Fibroblast of peridontal ligament (primary cell): Measurements from ENCODE around the gene TSSC4.

Source experiments
- DNase-seq: peaks from one replicate; pipeline ENCODE4 v3.0.0-alpha.2; 2010; ENCODE audit errors: extremely low read depth

TSSC4 gene

GRCh38 chr11:2400762-2401435 lies 349 bp downstream of the TSSC4 start:
- DNase-seq = no peak

GRCh38 chr11:2401436-2401984 lies 960 bp downstream of the TSSC4 start:
- no peak for DNase-seq

- DNase-seq = no peak
Measured at GRCh38 chr11:2402106-2402505, 1.6 kb downstream of the TSSC4 start.

- DNase-seq = no peak
Measured at GRCh38 chr11:2402890-2403645, 2.5 kb downstream of the TSSC4 start.

GRCh38 chr11:2404735-2405196 lies 4.2 kb downstream of the TSSC4 start:
- DNase-seq = no peak

- no peak for DNase-seq
Measured at GRCh38 chr11:2406451-2406850, 5.9 kb downstream of the TSSC4 start.

- DNase-seq = no peak
Measured at GRCh38 chr11:2406878-2407410, 6.4 kb downstream of the TSSC4 start.

GRCh38 chr11:2408671-2409070 lies 8.1 kb downstream of the TSSC4 start:
- DNase-seq = no peak

- DNase-seq = no peak
Measured at GRCh38 chr11:2409126-2409525, 8.6 kb downstream of the TSSC4 start.

GRCh38 chr11:2409611-2410468 lies 9.3 kb downstream of the TSSC4 start:
- no peak for DNase-seq

- no peak for DNase-seq
Measured at GRCh38 chr11:2410616-2411015, 10.1 kb downstream of the TSSC4 start.

GRCh38 chr11:2411446-2412305 lies 11.1 kb downstream of the TSSC4 start:
- DNase-seq = no peak

GRCh38 chr11:2412323-2412722 lies 11.8 kb downstream of the TSSC4 start:
- DNase-seq = no peak

GRCh38 chr11:2413742-2414579 lies 13.4 kb downstream of the TSSC4 start:
- no peak for DNase-seq

GRCh38 chr11:2414616-2415015 lies 14.1 kb downstream of the TSSC4 start:
- no peak for DNase-seq

GRCh38 chr11:2415171-2415570 lies 14.6 kb downstream of the TSSC4 start:
- DNase-seq = no peak

GRCh38 chr11:2415601-2416380 lies 15.2 kb downstream of the TSSC4 start:
- no peak for DNase-seq

GRCh38 chr11:2416765-2417164 lies 16.2 kb downstream of the TSSC4 start:
- DNase-seq = no peak
